ENCODE measurements around the gene AHDC1. TPM values are rescaled to one million over a fixed set of nuclear protein-coding genes. Genes with fewer than 3 reads are reported as not detected.
A peak's percentile ranks its signal among the peaks of the same experiment; 100 is the strongest.

Gene AHDC1
- total and polyA plus RNA-seq, 2 of the 13 experiments (the other 11 are each of a cell fraction or from before 2014, with no cell fraction given), result 1.0 to 2.7 TPM

- TF ChIP-seq ESRRA (CRISPR knock-in tag; IDR thresholded peaks at IDR 0.05; ENCODE audit: low read depth) (peak; percentile 98), KLF16 (CRISPR knock-in tag; IDR thresholded peaks at IDR 0.05) (peak in 1 of 2 experiments; percentile 93; a peak in 2 of 4 replicates), FOXO4 (CRISPR knock-in tag; conservative IDR thresholded peaks at IDR 0.05) (no peak), GATAD1 (CRISPR knock-in tag; IDR thresholded peaks at IDR 0.05) (peak; percentile 56), HOXD1 (CRISPR knock-in tag; IDR thresholded peaks at IDR 0.05) (peak; percentile 88), ZNF3 (CRISPR knock-in tag; IDR thresholded peaks at IDR 0.05) (peak; percentile 19; the same call in 1 of the 2 replicates), ZNF576 (CRISPR knock-in tag; IDR thresholded peaks at IDR 0.05) (no peak), MTF1 (CRISPR knock-in tag; IDR thresholded peaks at IDR 0.05) (no peak), TFAP4 (IDR thresholded peaks at IDR 0.05; ENCODE audit: borderline replicate concordance, low read depth) (peak; percentile 62; the same call in 1 of the 2 replicates), SIN3A (IDR thresholded peaks at IDR 0.05; ENCODE audit: borderline replicate concordance, low read depth, low read length) (peak; percentile 72), ZIK1 (CRISPR knock-in tag; IDR thresholded peaks at IDR 0.05; ENCODE audit: borderline replicate concordance, low read depth) (peak; percentile 54; the same call in 1 of the 2 replicates), ETV5 (CRISPR knock-in tag; IDR thresholded peaks at IDR 0.05; ENCODE audit: borderline replicate concordance) (peak; percentile 82; the same call in 1 of the 2 replicates), ASH2L (IDR thresholded peaks at IDR 0.05; ENCODE audit: insufficient read length, low read depth, low read length) (peak; percentile 100), ZSCAN9 (CRISPR knock-in tag; IDR thresholded peaks at IDR 0.05; ENCODE audit: borderline replicate concordance) (peak; percentile 93; the same call in 1 of the 2 replicates), ZBTB14 (CRISPR knock-in tag; IDR thresholded peaks at IDR 0.05) (no peak), HNRNPLL (IDR thresholded peaks at IDR 0.05; ENCODE audit: low read depth, low read length, poor library complexity, severe bottlenecking) (peak; percentile 52), ZNF44 (CRISPR knock-in tag; IDR thresholded peaks at IDR 0.05) (0 out of 2 replicates have a peak, but pooled peaks have one; percentile 14), RXRA (CRISPR knock-in tag; IDR thresholded peaks at IDR 0.05) (peak; percentile 94), ZNF839 (CRISPR knock-in tag; IDR thresholded peaks at IDR 0.05; ENCODE audit: borderline replicate concordance) (no peak), MYPOP (CRISPR knock-in tag; IDR thresholded peaks at IDR 0.05) (0 out of 2 replicates have a peak, but pooled peaks have one; percentile 39), ZBTB3 (CRISPR knock-in tag; IDR thresholded peaks at IDR 0.05; ENCODE audit: borderline replicate concordance, low read depth) (peak; percentile 65; the same call in 1 of the 2 replicates), ARNTL (CRISPR knock-in tag; IDR thresholded peaks at IDR 0.05) (peak; percentile 76), NFIC (IDR thresholded peaks at IDR 0.05; ENCODE audit: low read length) (no peak), ZNF329 (CRISPR knock-in tag; IDR thresholded peaks at IDR 0.05; ENCODE audit: low read depth) (0 out of 2 replicates have a peak, but pooled peaks have one; percentile 41)
These were observed 40.1 kb downstream of the AHDC1 start (continued) for GRCh38 chr1:27563591-27564471.

Data from HepG2 (cell line).